Measurements from ENCODE around the gene GLDC.

DNA sequence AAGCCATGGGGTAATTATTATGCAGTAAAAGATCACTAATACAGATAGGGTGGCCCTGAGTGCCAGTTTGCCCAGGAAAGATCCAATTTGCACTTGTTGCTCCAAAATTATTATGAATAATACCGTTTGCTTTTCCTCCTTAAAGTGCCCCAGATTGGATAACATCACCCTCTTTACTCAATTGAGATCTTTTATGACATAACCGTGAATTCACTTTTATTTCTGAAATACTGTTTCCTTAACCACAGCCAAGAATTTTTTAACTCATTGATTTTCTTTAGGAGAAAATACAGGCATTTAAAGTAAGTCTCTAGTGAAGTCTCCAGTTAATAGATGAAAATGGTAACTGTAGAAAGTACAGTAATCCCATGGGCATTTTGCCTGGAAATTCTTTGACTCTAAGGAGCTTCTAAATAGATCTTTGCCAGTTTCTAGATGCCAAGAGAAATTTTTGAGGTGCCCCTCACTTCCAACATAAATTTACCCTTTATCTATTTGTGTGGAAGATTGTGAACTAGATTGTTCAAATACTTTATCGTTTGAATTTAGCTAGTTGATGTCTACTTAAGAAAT, 133.4 kb downstream of the GLDC start:
- TF ChIP-seq EZH2 (optimal IDR thresholded peaks at IDR 0.05; ENCODE audit: low read depth, low read length) (no peak), EZH2phosphoT487 (IDR thresholded peaks at IDR 0.05; ENCODE audit: low read length) (no peak)
- TF ChIP-seq, protein P1, sequence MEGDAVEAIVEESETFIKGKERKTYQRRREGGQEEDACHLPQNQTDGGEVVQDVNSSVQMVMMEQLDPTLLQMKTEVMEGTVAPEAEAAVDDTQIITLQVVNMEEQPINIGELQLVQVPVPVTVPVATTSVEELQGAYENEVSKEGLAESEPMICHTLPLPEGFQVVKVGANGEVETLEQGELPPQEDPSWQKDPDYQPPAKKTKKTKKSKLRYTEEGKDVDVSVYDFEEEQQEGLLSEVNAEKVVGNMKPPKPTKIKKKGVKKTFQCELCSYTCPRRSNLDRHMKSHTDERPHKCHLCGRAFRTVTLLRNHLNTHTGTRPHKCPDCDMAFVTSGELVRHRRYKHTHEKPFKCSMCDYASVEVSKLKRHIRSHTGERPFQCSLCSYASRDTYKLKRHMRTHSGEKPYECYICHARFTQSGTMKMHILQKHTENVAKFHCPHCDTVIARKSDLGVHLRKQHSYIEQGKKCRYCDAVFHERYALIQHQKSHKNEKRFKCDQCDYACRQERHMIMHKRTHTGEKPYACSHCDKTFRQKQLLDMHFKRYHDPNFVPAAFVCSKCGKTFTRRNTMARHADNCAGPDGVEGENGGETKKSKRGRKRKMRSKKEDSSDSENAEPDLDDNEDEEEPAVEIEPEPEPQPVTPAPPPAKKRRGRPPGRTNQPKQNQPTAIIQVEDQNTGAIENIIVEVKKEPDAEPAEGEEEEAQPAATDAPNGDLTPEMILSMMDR (IDR thresholded peaks at IDR 0.05; ENCODE audit: low read length), result no peak

Measured in MM.1S (cell line).